AG10803 (cell line): ENCODE results near the gene MYOF.
"Not testable (repeated sequence)": the region's sequence is repeated elsewhere in the genome, so short reads cannot be mapped to it uniquely, and the experiment has no call there.

Source experiments
- DNase-seq: peaks from one replicate; pipeline ENCODE4 v3.0.0; 2010; ENCODE audit warnings: low read depth
- H3K4me3 ChIP-seq: 2 replicates; pipeline ENCODE4 v1.5.1; 2011; ENCODE audit warnings: mild to moderate bottlenecking, low read length, control low read depth
- TF ChIP-seq, protein P1 (sequence below): conservative IDR thresholded peaks from 2 replicates; pipeline ENCODE4 v1.5.1; 2011; ENCODE audit warnings: mild to moderate bottlenecking, low read length, control low read depth, inconsistent platforms

Gene MYOF

DNA sequence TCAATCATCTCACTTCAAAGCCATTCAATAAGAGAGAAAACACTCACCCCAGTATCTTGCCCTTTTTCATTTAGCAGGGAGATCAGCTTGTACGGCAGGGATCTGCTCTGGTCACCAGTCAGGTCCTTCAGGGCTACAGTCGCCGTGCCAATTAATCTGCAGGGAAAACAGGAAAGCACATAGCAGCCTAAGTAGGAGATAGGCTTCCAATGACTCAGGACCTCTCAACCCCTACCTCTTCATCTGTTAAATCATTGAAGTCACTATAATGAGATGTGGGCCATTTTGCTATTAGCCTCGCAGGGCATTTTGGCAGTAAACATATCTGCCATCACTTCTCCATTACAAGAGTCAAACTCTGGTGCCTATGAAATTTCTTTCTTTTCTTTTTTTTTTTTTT is 50.8 kb downstream of the MYOF start:
- no peak for DNase-seq
- TF ChIP-seq, protein P1, sequence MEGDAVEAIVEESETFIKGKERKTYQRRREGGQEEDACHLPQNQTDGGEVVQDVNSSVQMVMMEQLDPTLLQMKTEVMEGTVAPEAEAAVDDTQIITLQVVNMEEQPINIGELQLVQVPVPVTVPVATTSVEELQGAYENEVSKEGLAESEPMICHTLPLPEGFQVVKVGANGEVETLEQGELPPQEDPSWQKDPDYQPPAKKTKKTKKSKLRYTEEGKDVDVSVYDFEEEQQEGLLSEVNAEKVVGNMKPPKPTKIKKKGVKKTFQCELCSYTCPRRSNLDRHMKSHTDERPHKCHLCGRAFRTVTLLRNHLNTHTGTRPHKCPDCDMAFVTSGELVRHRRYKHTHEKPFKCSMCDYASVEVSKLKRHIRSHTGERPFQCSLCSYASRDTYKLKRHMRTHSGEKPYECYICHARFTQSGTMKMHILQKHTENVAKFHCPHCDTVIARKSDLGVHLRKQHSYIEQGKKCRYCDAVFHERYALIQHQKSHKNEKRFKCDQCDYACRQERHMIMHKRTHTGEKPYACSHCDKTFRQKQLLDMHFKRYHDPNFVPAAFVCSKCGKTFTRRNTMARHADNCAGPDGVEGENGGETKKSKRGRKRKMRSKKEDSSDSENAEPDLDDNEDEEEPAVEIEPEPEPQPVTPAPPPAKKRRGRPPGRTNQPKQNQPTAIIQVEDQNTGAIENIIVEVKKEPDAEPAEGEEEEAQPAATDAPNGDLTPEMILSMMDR: no peak
- no peak overlapping the region for H3K4me3 ChIP-seq

DNA sequence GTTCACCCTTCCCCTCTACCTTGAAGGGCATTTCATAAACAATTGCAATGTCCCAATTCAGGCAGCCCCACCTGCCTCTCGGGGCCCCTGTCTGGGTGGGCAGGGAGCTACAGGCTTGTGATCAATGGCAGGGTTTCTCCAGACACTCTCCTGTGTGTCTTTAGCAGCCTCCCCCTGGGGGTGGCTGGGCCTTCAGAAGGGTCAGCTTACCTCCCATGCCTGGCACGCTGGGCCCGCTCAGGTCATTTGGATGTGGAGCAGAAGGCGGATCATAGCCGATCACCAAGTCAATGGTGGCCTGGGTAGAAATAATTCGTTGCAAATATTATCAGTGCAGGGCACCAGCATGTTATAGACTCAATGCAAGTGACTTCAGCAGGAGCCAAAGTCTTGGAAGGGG is 56.3 kb downstream of the MYOF start:
- no peak for DNase-seq
- TF ChIP-seq, protein P1: no peak
- no peak overlapping the region for H3K4me3 ChIP-seq

DNA sequence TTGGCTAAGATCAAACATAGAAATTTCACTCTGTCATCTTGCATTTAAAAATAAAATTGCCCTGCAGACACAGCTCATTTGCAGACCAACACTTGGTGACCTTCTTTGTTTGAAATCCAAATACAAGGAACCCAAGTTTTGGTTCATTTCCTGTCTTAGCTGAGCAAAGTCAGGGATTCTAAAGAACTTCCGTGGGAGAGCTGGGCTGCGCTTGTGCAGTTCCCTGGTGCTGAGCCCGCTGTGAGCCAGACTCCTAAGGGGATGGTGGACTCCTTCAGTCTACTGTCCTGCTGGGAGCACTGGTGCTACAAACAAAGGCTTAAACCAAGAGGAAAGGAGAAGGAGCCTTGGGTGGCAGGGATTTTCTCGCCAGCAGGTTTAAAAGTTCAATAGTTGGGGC is 60.0 kb downstream of the MYOF start:
- H3K4me3 ChIP-seq: no peak overlapping the region
- no peak for DNase-seq
- TF ChIP-seq, protein P1: no peak

DNA sequence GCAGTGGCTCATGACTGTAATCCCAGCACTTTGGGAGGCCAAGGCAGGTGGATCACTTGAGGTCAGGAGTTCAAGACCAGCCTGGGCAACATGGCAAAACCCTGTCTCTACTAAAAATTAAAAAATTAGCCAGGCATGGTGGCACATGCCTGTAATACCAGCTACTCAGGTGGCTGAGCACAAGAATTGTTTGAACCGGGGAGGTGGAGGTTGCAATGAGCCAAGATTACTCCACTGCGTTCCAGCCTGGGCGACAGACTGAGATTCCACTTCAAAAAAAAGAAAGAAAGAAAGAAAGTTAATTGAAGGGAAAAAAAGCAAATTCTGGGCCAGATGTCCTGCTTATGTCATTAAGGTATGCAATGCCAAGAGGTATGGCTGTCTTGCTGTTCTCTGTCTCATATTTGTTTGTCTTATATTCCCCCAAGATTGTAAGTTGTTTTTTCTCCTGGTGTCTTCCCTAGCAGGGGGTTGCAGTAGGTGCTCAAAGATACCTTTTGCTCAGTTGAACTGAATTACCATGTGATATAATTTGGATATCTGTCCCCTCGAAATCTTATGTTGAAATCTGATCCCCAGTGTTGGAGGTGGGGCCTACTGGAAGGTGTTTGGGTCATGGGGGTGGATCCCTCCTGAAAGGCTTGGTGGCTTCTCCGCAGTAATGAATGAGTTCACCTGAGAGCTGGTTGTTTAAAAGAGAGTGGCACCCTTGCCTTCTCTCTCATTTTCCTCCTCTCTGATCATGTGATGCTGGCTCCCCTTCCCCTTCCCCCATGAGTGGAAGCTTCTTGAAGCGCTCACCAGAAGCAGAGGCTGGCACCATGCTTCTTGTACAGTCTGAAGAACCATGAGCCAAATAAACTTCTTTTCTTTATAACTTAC is 60.9 kb downstream of the MYOF start:
- TF ChIP-seq, protein P1: no peak

DNA sequence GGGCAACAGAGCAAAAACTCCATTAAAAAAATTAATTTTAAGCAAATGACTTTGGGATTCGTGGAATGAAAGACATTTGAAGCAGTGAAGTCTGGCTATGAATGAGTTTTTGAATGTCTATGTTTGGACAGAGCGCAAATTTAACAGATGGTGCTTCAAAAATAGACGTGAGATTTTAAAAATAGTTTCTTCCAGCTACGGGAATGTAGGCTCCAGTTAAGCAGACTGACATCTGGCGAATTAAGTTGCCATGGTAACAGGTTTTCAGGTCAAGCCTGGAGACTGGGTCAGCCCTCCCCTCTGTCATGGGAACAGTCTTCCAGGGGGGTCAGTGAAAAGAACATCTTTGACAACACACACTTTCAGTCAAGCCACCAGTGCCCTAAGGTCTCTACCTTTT is 62.0 kb downstream of the MYOF start:
- DNase-seq: peak; percentile 86
- no peak overlapping the region for H3K4me3 ChIP-seq

More for the DNA sequence above, 60.9 kb downstream of the MYOF start:
- DNase-seq: no peak
- H3K4me3 ChIP-seq: no peak overlapping the region

DNA sequence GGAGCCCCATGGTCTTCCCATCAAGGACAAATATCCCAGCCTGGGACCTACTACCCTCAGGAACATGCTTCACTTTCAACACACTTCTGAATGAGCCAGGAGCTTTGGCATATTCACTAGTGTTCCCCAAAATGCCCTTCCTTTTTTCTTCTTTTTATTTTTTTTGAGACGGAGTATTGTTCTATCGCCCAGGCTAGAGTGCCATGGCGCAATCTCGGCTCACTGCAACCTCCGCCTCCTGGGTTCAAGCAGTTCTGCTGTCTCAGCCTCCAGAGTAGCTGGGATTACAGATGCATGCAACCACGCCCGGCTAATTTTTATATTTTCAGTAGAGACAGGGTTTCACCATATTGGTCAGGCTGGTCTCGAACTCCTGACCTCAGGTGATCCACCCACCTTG is 63.1 kb downstream of the MYOF start:
- not testable (repeated sequence) for H3K4me3 ChIP-seq, DNase-seq

More for the DNA sequence above, 62.0 kb downstream of the MYOF start:
- TF ChIP-seq, protein P1: no peak

DNA sequence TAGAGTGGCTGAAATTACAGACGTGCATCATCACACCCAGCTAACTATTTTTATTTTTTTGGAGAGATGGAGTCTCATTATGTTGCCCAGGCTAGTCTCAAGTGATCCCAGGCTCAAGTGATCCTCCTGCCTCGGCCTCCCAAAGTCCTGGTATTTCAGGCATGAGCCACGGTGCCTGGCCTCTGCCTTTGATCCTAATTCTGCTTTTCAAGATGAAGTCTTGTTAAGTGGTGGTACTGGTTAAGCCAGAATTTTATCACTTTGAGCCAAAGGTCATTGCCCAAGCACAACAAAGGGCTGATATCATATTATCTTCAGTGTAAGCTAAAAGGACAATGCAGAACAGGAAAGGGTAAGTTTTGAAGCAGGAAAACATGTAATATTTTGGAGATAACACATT is 64.2 kb downstream of the MYOF start:
- TF ChIP-seq, protein P1: no peak
- DNase-seq: no peak
- no peak overlapping the region for H3K4me3 ChIP-seq

DNA sequence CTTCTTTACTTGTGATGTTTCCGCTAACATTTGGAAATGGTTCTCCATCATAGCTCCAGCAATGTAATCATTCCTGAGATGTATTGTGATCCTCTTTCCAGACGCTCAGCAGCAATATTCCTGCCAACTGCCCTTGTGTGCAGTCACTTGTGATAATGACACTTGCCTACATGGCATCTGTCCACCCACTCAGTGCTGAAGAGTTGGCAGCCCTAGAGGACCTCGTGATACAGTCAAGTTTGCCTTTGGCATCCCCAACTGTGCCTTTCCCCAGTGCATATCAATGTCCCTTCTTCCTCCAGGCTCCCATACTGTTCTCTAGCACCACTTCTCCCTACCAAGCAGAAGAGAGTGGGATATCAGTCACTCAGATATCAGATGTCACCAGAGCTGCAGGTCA is 64.9 kb downstream of the MYOF start:
- no peak for DNase-seq
- no peak overlapping the region for H3K4me3 ChIP-seq
- TF ChIP-seq, protein P1: no peak
